Keratinocyte (primary cell): ENCODE measurements around the gene CELA1. TPM values are rescaled to one million over a fixed set of nuclear protein-coding genes. Genes with fewer than 3 reads are reported as not detected.

Source experiments
- DNase-seq: peaks from one replicate; pipeline ENCODE4 v3.0.0-alpha.2; 2011; ENCODE audit warnings: low read depth, missing footprints, low spot score
- FAIRE-seq: peaks from 2 replicates; lab custom pipeline; 2011; peaks lifted over from hg19 to GRCh38; lab: Jason Lieb, UNC
- H2AFZ ChIP-seq: 2 replicates; pipeline ENCODE4 v1.6.0; 2012; ENCODE audit warnings: low read length, control low read depth, inconsistent platforms; ENCODE audit not compliant: control insufficient read depth
- H3K27ac ChIP-seq: 2 replicates; pipeline ENCODE4 v1.5.1; 2011; ENCODE audit warnings: low read length; ENCODE audit not compliant: control insufficient read depth, insufficient read depth
- H3K27me3 ChIP-seq: 3 replicates; pipeline ENCODE4 v1.6.0; 2011; ENCODE audit warnings: low read length; ENCODE audit not compliant: control insufficient read depth, insufficient read depth; ENCODE audit errors: extremely low read depth
- H3K36me3 ChIP-seq, 2 experiments: 2 replicates in 1 of 2; 3 replicates in 1 of 2; pipeline ENCODE4 v1.5.1; 2011; ENCODE audit warnings: low read length in 2 of 2, mild to moderate bottlenecking in 1 of 2; ENCODE audit not compliant: control insufficient read depth in 2 of 2, insufficient read depth in 2 of 2; ENCODE audit errors: extremely low read depth in 1 of 2
- H3K4me1 ChIP-seq: 3 replicates; pipeline ENCODE4 v1.5.1; 2011; ENCODE audit warnings: low read length; ENCODE audit not compliant: control insufficient read depth, insufficient read depth; ENCODE audit errors: extremely low read depth
- H3K4me2 ChIP-seq: 3 replicates; pipeline ENCODE4 v1.6.0; 2011; ENCODE audit warnings: low read depth, low read length; ENCODE audit not compliant: control insufficient read depth, insufficient read depth; ENCODE audit errors: extremely low read depth
- H3K4me3 ChIP-seq, 3 experiments: fragments of 200-600 bp in 1 of 3; sonication (generic) in 1 of 3; 2 replicates in 2 of 3; 3 replicates in 1 of 3; pipeline ENCODE4 v1.5.1; 2011 to 2016; ENCODE audit warnings: low read length in 3 of 3, mild to moderate bottlenecking in 3 of 3, control low read depth in 2 of 3, inconsistent platforms in 1 of 3, low read depth in 1 of 3, mixed read lengths in 1 of 3, mixed run types in 1 of 3, moderate library complexity in 1 of 3; ENCODE audit not compliant: control insufficient read depth in 2 of 3, insufficient read depth in 2 of 3; ENCODE audit errors: extremely low read depth in 1 of 3
- H3K79me2 ChIP-seq: 2 replicates; pipeline ENCODE4 v1.6.0; 2012; ENCODE audit warnings: low read length; ENCODE audit not compliant: control insufficient read depth, insufficient read depth
- H3K9ac ChIP-seq: 3 replicates; pipeline ENCODE4 v1.6.0; 2011; ENCODE audit warnings: low read length; ENCODE audit not compliant: control insufficient read depth, insufficient read depth; ENCODE audit errors: extremely low read depth
- H3K9me1 ChIP-seq: 3 replicates; pipeline ENCODE4 v1.6.0; 2011; ENCODE audit warnings: low read length; ENCODE audit not compliant: control insufficient read depth, insufficient read depth; ENCODE audit errors: extremely low read depth
- H3K9me3 ChIP-seq: 2 replicates; pipeline ENCODE4 v1.5.1; 2012; ENCODE audit warnings: low read depth, low read length; ENCODE audit not compliant: control insufficient read depth
- H4K20me1 ChIP-seq: 3 replicates; pipeline ENCODE4 v1.6.0; 2011; ENCODE audit warnings: low read length; ENCODE audit not compliant: control insufficient read depth, insufficient read depth; ENCODE audit errors: extremely low read depth
- EZH2 ChIP-seq: IDR thresholded peaks from one replicate; pipeline ENCODE4 v1.6.1; 2012; ENCODE audit warnings: inconsistent platforms, mild to moderate bottlenecking, low read length, moderate library complexity
- dilution Hi-C: fragments of 300-500 bp; cut with MboI; formaldehyde crosslinking; loops from one replicate; pipeline ENCODE4 v1.7.0; 2020; ENCODE audit warnings: low sequenced_read_pairs; ENCODE audit not compliant: extremely low pct_ligation_motif_present
- polyA plus RNA-seq, 5 experiments: library from polyadenylated mRNA; depleted of rRNA in 3 of 5; stranded (reverse) in 3 of 5; stranded (forward) in 1 of 5; unstranded in 1 of 5; fragments of >200 nt; gene quantifications; 1 replicate in 1 of 5; 2 replicates in 3 of 5; 3 replicates in 1 of 5; pipeline versions ENCODE4 v1.2.1 to v1.2.3, GENCODE V29; 2011 to 2012; ENCODE audit warnings: missing spikeins in 2 of 5, low read depth in 1 of 5, low replicate concordance in 1 of 5
- TF ChIP-seq, protein P1 (sequence below), 3 experiments: IDR thresholded peaks in 1 of 3; conservative IDR thresholded peaks in 1 of 3; optimal IDR thresholded peaks in 1 of 3; 2 replicates in 2 of 3; 3 replicates in 1 of 3; pipeline versions ENCODE3 to v1.5.1; 2011; ENCODE audit warnings: low read length in 3 of 3, mild to moderate bottlenecking in 3 of 3, moderate library complexity in 2 of 3, control low read depth in 1 of 3, inconsistent platforms in 1 of 3; ENCODE audit not compliant: insufficient read depth in 2 of 3; ENCODE audit errors: extremely low read depth in 1 of 3

Gene CELA1
- polyA plus RNA-seq, 1 donor (not counting 4 experiments of a cell fraction or from before 2014, with no cell fraction given), result not detected

DNA sequence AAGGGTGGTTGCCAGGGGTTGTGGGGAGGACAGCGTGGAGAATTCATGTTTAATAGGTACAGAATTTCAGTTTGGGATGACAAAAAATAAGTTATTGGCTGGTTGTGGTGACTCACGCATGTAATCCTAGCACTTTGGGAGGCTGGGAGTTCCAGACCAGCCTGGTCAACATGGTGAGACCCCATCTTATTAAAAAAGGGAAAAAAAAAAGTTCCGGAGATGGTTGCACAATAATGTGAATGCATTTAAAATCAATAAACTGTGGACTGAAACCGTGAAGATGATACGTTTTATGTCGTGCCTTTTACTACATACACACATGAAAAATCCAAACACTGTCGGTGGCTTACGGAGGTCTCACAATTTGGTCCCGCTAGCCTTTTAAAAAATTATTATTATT is 24.2 kb upstream of the CELA1 start:
- Histone ChIP-seq H3K4me3 (no peak overlapping the region), H3K9ac (no peak overlapping the region), H3K9me3 (no peaks in the 10 kb centered on the region), H2AFZ (no peak overlapping the region), H3K9me1 (no peaks in the 10 kb centered on the region), H3K36me3 (peaks cover 16 to 33% of the 10 kb centered on the region in 2 experiments), H3K79me2 (peaks cover 5% of the 10 kb centered on the region), H3K27ac (no peak overlapping the region), H4K20me1 (peaks cover 3% of the 10 kb centered on the region), H3K4me2 (no peak overlapping the region), H3K4me1 (peaks cover 31% of the 10 kb centered on the region), H3K27me3 (no peaks in the 10 kb centered on the region)
- no peak for TF ChIP-seq EZH2
- TF ChIP-seq, protein P1, sequence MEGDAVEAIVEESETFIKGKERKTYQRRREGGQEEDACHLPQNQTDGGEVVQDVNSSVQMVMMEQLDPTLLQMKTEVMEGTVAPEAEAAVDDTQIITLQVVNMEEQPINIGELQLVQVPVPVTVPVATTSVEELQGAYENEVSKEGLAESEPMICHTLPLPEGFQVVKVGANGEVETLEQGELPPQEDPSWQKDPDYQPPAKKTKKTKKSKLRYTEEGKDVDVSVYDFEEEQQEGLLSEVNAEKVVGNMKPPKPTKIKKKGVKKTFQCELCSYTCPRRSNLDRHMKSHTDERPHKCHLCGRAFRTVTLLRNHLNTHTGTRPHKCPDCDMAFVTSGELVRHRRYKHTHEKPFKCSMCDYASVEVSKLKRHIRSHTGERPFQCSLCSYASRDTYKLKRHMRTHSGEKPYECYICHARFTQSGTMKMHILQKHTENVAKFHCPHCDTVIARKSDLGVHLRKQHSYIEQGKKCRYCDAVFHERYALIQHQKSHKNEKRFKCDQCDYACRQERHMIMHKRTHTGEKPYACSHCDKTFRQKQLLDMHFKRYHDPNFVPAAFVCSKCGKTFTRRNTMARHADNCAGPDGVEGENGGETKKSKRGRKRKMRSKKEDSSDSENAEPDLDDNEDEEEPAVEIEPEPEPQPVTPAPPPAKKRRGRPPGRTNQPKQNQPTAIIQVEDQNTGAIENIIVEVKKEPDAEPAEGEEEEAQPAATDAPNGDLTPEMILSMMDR (optimal IDR thresholded peaks at IDR 0.05 in 1 of 3, IDR thresholded peaks at IDR 0.05 in 1 of 3, conservative IDR thresholded peaks at IDR 0.05 in 1 of 3; ENCODE audit: extremely low read depth in 1 of 3, insufficient read depth in 2 of 3, low read length in 3 of 3), result no peak
- DNase-seq (no peak), FAIRE-seq (no peak)
- dilution Hi-C loops, result no loop called here

DNA sequence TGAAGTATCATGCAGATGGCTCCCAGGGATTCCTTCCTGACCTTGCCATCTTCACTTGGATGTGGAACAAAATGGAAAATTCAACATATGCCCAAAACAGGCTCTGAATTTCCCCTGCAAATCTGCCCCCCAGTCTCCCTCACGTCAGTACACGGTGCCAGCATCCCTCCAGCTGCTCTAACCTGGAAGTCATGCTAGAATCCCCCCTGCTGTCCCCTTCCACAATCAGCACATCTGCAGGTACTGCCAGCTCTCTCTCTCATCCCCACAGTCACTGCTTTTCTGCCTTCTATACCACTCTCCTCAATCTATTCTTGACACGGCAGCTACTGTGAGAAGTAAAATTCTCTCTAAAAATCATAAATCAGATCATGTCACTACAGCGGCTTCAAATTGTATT is 23.1 kb upstream of the CELA1 start:
- H3K36me3 ChIP-seq, result peaks cover 16 to 31% of the 10 kb centered on the region in 2 experiments
- H3K9ac ChIP-seq, result no peak overlapping the region
- H4K20me1 ChIP-seq, result peaks cover 3% of the 10 kb centered on the region
- H3K4me3 ChIP-seq, result no peak overlapping the region
- H3K79me2 ChIP-seq, result peaks cover 5% of the 10 kb centered on the region
- TF ChIP-seq, protein P1 (optimal IDR thresholded peaks at IDR 0.05 in 1 of 3, IDR thresholded peaks at IDR 0.05 in 1 of 3, conservative IDR thresholded peaks at IDR 0.05 in 1 of 3; ENCODE audit: extremely low read depth in 1 of 3, insufficient read depth in 2 of 3, low read length in 3 of 3), result no peak
- TF ChIP-seq EZH2, result no peak
- DNase-seq (no peak), FAIRE-seq (no peak)
- no peaks in the 10 kb centered on the region for H3K9me1 ChIP-seq
- no peak overlapping the region for H3K4me2 ChIP-seq
- H3K9me3 ChIP-seq, result no peaks in the 10 kb centered on the region
- peaks cover 31% of the 10 kb centered on the region for H3K4me1 ChIP-seq
- dilution Hi-C loops, result no loop called here
- no peaks in the 10 kb centered on the region for H3K27me3 ChIP-seq
- H2AFZ ChIP-seq, result no peak overlapping the region
- H3K27ac ChIP-seq, result no peak overlapping the region
